Amniotic epithelial cell (primary cell): ENCODE measurements around the gene GRID1.

ENCODE experiments used
- DNase-seq: peaks from one replicate; pipeline ENCODE4 v3.0.0-alpha.2; 2010; ENCODE audit warnings: low read depth

GRID1 gene

DNA sequence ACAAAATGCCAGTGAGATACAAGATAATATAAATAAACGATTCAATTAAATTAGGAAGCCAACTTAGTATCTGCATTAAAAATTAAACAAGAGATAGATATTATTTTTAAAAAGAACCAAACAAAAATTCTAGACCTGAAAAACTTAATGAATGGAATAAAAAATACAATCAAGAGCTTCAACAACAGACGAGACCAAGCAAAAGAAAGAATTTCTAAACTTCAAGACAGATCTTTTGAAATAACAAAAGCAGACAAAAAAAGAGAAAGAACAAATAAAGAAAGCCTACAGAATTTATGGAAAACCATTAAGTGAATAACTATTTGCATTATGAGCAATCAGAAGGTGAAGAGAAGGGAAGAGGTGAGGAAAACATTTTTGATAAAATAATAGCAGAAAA lies 555.2 kb downstream of the GRID1 start:
- no peak for DNase-seq

GRCh38 chr10:85810674-85811073 lies 555.9 kb downstream of the GRID1 start:
- DNase-seq: no peak

DNA sequence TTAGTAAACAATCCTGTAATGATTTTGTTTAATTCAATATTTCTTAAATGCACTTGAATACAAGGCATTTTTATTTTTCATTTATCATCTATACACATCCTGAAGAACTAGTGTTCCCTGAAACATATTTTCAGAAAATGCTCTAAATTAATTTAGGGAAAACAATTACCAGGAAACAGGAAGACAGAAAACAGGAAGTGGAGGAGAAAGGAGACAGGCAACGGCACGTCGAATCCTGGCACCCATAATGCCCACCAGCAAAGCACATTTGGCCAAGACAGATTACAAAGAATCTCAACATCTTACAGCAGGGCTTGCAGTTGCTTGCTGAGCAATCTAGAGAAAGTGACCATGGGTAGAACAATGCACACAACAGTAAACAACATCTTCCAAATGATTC lies 571.1 kb downstream of the GRID1 start:
- DNase-seq: no peak

- no peak for DNase-seq
These were observed 572.0 kb downstream of the GRID1 start for GRCh38 chr10:85794553-85794952.

DNA sequence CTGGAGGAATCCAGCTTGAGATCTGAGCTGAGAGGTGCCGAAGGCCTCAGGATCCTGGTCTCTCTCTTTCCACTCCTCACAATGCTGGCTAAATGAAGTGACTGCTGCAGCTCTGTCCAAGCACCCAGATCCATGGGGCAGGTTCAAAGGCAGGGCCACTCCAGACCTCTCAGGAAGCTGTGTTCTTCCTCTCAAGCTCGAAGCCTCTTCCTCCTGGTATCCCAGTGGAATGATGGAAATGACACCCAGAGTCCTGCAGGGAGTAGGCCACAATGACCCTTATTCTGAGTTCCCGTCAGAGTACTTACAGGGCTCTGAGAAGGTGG lies 574.1 kb downstream of the GRID1 start:
- DNase-seq: no peak

- no peak for DNase-seq
These were observed 574.6 kb downstream of the GRID1 start for GRCh38 chr10:85791818-85792532.

DNA sequence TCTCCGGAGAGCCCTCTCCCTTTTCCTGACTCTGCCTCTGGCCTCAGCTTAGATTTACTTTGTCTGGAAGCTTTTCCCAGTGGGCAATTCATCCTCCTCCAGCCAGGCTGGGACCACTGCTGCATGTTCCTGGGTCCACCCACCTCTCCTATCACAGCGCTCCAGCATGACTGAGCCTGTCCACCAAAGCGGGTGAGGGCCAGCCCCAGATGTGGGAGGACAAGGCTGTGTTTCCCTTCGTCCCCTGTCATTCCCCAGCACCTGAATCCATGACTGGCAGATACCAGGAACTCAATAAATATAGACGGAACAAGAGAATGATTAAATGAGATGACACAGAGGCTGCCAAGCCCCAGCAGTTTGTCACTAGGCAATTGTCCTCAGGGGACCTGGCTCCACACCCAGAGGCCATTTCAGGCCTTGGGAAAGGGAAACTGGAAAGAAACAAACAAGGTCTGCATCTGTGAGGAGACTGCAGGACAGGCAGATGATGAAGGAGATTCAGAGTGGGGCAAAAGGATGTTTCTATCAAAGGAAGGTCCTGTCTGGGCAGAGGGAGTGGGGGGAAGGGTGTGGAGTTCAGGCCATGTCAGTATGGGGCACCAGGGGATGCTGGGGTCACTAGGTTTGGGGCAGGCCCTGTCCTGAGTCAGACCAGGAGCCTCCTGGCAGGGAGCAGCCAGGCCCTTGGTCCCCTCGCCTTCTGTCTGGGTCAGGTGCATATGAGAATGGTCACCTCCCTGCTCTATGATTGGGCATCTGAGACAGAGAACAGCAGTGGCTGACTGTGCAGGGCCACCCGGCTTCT lies 576.4 kb downstream of the GRID1 start:
- no peak for DNase-seq

GRCh38 chr10:85789125-85789524 lies 577.5 kb downstream of the GRID1 start:
- DNase-seq: no peak

DNA sequence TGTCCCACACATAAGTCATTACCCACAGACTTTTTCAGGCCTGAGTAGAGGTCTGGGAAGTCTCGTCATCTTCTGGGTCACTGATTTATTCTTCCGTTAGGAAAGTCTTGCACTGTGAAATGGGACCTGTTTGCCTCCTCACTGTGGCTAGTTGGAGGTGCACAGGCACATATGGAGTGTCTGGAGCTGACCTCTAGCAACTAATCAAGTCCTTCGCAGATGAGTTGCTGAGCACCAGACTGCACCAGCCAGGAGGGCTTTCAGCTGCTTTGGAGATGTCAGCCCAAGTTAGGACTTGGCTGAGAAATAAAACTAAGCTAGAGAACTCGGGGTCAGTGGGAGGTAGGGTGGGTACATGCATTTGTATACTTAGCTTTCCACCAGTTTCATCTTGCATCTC lies 578.0 kb downstream of the GRID1 start:
- DNase-seq: no peak

DNA sequence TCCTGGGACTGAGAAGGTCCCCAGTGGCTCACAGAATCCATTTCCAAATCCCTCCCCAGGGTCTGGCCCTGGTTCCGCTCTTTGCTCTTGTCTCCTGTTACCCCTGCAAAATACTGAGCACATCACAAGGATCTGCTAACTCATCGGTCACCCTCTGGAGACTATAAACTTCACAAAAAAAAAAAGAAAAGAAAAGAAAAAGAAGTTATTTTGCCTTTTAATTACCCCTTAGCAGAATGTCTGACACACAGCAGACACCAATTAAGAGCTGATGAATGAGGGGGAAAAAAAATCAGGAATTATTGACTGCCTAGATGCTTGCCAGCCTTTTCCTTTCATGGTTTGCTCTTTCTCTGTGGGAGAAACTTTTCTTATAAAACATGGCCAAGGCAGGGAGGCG lies 578.7 kb downstream of the GRID1 start:
- no peak for DNase-seq

DNA sequence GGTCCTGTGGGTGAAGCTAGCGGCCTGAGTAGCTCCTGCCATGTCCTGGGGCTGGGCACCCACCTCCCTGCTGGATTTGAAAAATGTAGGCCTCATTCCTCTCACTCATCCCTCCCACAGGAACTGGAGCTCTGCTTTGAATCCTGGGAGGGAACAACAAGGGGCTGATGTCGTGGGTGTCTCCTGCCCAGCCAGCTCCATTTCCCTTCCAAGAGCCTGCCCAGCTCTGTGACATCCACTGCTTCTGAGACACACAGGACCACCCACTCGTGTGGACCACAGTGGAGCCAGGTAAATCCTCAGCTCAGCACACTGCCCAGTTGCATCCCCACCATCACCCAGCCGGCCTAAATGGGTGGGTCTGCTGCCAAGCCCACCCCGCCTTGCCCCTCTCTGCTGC lies 579.2 kb downstream of the GRID1 start:
- DNase-seq: no peak

DNA sequence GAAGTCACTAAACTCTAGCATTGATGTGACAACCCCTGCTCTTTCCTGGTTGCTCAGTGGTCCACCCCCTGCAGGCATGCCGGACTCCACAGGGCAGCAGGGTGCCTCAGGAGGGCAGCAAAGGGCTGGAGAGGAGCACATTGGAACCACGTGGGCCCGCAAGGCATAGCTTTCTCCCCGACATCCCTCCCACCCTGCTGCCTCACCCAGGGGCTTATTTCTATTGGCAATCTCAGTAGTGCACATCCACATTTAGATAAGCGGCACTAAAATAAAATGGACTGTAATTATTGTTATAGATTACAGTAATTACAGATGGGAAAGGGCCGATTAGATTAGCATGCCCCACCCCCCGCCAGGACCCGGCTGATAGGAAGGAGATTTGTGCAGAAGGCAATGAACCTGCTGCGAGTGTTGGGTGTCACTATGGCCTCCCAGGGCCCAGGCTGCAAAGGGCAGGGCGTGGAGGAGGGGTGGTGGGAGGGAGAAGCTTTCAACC lies 580.1 kb downstream of the GRID1 start:
- DNase-seq: no peak

- DNase-seq: no peak
These were observed 581.8 kb downstream of the GRID1 start for GRCh38 chr10:85784792-85785191.

DNA sequence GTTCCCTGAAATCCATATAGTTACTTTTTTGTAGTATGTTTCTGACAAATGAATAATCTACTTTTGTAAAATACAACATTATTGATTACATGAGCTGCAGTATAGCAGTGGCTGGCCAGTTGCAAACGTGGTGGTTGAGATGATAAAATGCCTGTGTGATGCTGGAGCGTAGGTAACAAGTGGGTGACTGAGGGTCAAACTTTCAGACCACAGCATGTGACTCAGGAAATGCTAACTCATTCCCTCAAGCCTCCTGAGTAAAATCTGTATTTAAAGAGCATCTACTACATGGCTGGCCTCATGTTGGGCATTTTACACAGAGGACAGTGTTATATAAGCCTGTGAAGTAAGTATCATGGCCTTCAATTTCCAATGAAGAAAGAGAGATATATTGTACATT lies 585.2 kb downstream of the GRID1 start:
- no peak for DNase-seq

DNA sequence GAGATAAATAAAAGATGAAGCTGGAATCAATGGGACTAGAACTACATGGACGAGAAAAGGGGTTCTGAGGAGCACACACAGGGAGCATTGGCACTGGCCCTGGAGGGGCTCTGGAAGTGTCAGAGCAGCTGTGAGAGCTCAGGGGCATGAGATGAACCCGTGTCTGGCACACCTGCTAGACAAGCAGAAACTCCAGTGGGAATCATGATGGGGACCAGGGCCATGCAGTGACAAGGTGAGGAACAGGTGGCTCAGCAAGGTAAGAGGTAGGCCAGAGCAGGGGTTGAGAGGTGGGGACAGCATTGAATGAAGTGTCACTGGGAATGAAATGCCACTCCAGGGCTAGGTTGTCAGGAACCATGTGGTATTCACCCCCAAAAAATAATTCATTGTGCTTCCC lies 588.5 kb downstream of the GRID1 start:
- DNase-seq: no peak

GRCh38 chr10:85767891-85768290 lies 598.7 kb downstream of the GRID1 start:
- no peak for DNase-seq

GRCh38 chr10:85764108-85764507 lies 602.5 kb downstream of the GRID1 start:
- DNase-seq: no peak

GRCh38 chr10:85761906-85762445 lies 604.6 kb downstream of the GRID1 start:
- DNase-seq: no peak

GRCh38 chr10:85741626-85742300 lies 624.8 kb downstream of the GRID1 start:
- no peak for DNase-seq

GRCh38 chr10:85735997-85736396 lies 630.6 kb downstream of the GRID1 start:
- DNase-seq: no peak

- no peak for DNase-seq
These were observed 631.8 kb downstream of the GRID1 start for GRCh38 chr10:85734791-85735190.

DNA sequence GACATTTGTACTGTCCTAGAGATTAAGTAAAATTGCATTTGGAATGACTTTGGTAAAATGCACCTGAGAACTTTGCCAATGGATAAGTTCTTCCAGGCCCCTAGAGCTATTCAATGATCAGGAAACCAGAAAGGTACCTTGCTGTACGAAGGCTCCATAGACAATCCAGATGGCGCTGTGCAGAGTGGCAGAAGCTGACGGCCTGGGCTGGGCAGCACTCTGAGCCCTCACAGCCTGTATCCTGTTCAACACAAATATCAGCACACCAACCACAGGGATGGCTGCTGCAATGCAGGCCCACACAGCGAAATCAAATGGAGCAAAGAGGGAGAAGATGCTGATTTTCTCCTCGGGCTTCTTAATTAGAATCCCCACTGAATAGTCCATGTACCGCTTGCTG lies 642.4 kb downstream of the GRID1 start:
- DNase-seq: no peak
